Neural cell (in vitro differentiated cells): ENCODE data around the gene ATE1. TPM values are rescaled to one million over a fixed set of nuclear protein-coding genes. Genes with fewer than 3 reads are reported as not detected.

Source experiments
- H2AFZ ChIP-seq: fragments of 200-600, 300-800 bp; sonication (generic), shearing (Covaris generic); 2 replicates; pipeline ENCODE4 v1.6.0; 2014; ENCODE audit warnings: low read depth, mild to moderate bottlenecking, antibody characterized with exemption, low read length, moderate library complexity
- H3F3A ChIP-seq: fragments of 200-600 bp; shearing (Covaris generic); 2 replicates; pipeline ENCODE4 v1.6.1; 2016; ENCODE audit warnings: mild to moderate bottlenecking, moderate library complexity, mixed read lengths, antibody characterized with exemption, low read length; ENCODE audit not compliant: insufficient read depth, poor library complexity, severe bottlenecking
- H3K27ac ChIP-seq: fragments of 200-600, 300-800 bp; sonication (generic), shearing (Covaris generic); 2 replicates; pipeline ENCODE4 v1.5.1; 2014; ENCODE audit warnings: mild to moderate bottlenecking, low read length, moderate library complexity
- H3K27me3 ChIP-seq: fragments of 300-800, 200-600 bp; sonication (generic), shearing (Covaris generic); 2 replicates; pipeline ENCODE4 v1.6.0; 2014; ENCODE audit warnings: mild to moderate bottlenecking, low read depth, low read length, moderate library complexity; ENCODE audit not compliant: insufficient read depth
- H3K36me3 ChIP-seq: fragments of 300-800, 200-600 bp; sonication (generic), shearing (Covaris generic); 2 replicates; pipeline ENCODE4 v1.5.1; 2014; ENCODE audit warnings: mild to moderate bottlenecking, antibody characterized with exemption, low read length, moderate library complexity; ENCODE audit not compliant: insufficient read depth
- H3K4me2 ChIP-seq: fragments of 300-800, 200-600 bp; sonication (generic), shearing (Covaris generic); 2 replicates; pipeline ENCODE4 v1.6.0; 2014; ENCODE audit warnings: mild to moderate bottlenecking, low read length
- H3K4me3 ChIP-seq: fragments of 300-800, 200-600 bp; sonication (generic), shearing (Covaris generic); 2 replicates; pipeline ENCODE4 v1.5.1; 2014; ENCODE audit warnings: mild to moderate bottlenecking, low read length, moderate library complexity
- H3K79me2 ChIP-seq: fragments of 200-600 bp; shearing (Covaris generic); replicated peaks from 2 replicates; pipeline ENCODE4 v1.6.0; 2014; ENCODE audit warnings: mild to moderate bottlenecking, low read length, moderate library complexity; ENCODE audit not compliant: insufficient read depth
- H3K9ac ChIP-seq: fragments of 300-800, 200-600 bp; sonication (generic), shearing (Covaris generic); 2 replicates; pipeline ENCODE4 v1.6.1; 2016; ENCODE audit warnings: mild to moderate bottlenecking, low read length, mixed read lengths
- H3K9me2 ChIP-seq: fragments of 200-600 bp; shearing (Covaris generic); 2 replicates; pipeline ENCODE4 v1.6.1; 2016; ENCODE audit warnings: mild to moderate bottlenecking, low read length, mixed read lengths; ENCODE audit not compliant: insufficient read depth
- H3K9me3 ChIP-seq: fragments of 200-600, 300-800 bp; sonication (generic), shearing (Covaris generic); 2 replicates; pipeline ENCODE4 v1.6.1; 2016; ENCODE audit warnings: mild to moderate bottlenecking, mixed run types, low read length, moderate library complexity, mixed read lengths
- H4K20me1 ChIP-seq: fragments of 200-600 bp; shearing (Covaris generic); 2 replicates; pipeline ENCODE4 v1.6.1; 2016; ENCODE audit warnings: mild to moderate bottlenecking, mixed run types; ENCODE audit not compliant: insufficient read depth
- EP300 ChIP-seq: fragments of 450-650 bp; conservative IDR thresholded peaks from 2 replicates; pipeline ENCODE4 v1.6.1; 2014; ENCODE audit warnings: antibody characterized with exemption, mild to moderate bottlenecking, moderate library complexity; ENCODE audit not compliant: poor library complexity, severe bottlenecking
- EZH2 ChIP-seq: fragments of 200-600, 300-800 bp; shearing (Covaris generic), sonication (generic); IDR thresholded peaks from 2 replicates; pipeline ENCODE4 v1.6.1; 2014; ENCODE audit warnings: antibody characterized with exemption, low read length, borderline replicate concordance, mild to moderate bottlenecking; ENCODE audit not compliant: insufficient read depth, poor library complexity, severe bottlenecking
- MXI1 ChIP-seq: fragments of 450-650 bp; conservative IDR thresholded peaks from 2 replicates; pipeline ENCODE4 v1.6.1; 2014; ENCODE audit warnings: antibody characterized with exemption, mild to moderate bottlenecking; ENCODE audit not compliant: poor library complexity, severe bottlenecking
- POLR2AphosphoS5 ChIP-seq: IDR thresholded peaks from 2 replicates; pipeline ENCODE4 v1.6.1; 2012
- RAD21 ChIP-seq: fragments of 450-650 bp; conservative IDR thresholded peaks from 2 replicates; pipeline ENCODE4 v1.6.1; 2014; ENCODE audit warnings: antibody characterized with exemption, mild to moderate bottlenecking, moderate library complexity
- SMC3 ChIP-seq: fragments of 450-650 bp; conservative IDR thresholded peaks from 2 replicates; pipeline ENCODE4 v1.6.1; 2014; ENCODE audit warnings: antibody characterized with exemption, mild to moderate bottlenecking, moderate library complexity; ENCODE audit not compliant: poor library complexity
- TAF1 ChIP-seq: IDR thresholded peaks from 2 replicates; pipeline ENCODE4 v1.6.1; 2012; ENCODE audit warnings: low read depth
- polyA plus RNA-seq: library from polyadenylated mRNA; depleted of rRNA; stranded (reverse); fragments of >200 nt; gene quantifications from 2 replicates; pipeline ENCODE4 v1.2.3, GENCODE V29; 2014
- TF ChIP-seq, protein P1 (sequence below): fragments of 450-650 bp; IDR thresholded peaks from 2 replicates; pipeline ENCODE4 v1.5.1; 2014; ENCODE audit warnings: antibody characterized with exemption, mild to moderate bottlenecking, moderate library complexity; ENCODE audit not compliant: poor library complexity, severe bottlenecking
- TF ChIP-seq, protein P2 (sequence below): IDR thresholded peaks from 2 replicates; pipeline ENCODE4 v1.6.1; 2012; ENCODE audit warnings: borderline replicate concordance

ATE1 gene
- polyA plus RNA-seq, 1 donor from 2014 or later, result 23.7 TPM

DNA sequence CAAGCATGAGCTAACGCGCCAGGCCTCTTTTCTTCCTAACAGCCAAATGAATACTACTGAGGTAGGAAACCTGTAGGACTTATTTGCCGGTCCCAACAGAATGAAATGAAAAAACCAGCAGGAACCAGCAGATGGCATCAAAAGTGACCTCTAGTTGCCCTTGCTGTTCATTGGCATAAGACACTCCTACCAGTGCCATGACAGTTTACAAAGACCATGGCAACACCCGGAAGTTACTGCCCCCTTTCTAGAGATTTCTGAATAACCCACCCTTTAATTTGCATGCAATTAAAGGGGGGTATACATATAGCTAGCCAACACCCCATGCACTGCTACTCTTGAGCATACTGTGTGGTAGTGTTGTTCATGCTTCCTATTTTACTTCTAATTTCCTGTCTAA, 65.2 kb downstream of the ATE1 start:
- Histone ChIP-seq H4K20me1 (no peaks in the 10 kb centered on the region), H3K4me2 (no peak overlapping the region)
- no peak for TF ChIP-seq EP300

GRCh38 chr10:121862042-121862441, 65.8 kb downstream of the ATE1 start:
- no peaks in the 10 kb centered on the region for H3F3A ChIP-seq
- H3K27me3 ChIP-seq, result no peaks in the 10 kb centered on the region
- H3K36me3 ChIP-seq, result peaks cover 8% of the 10 kb centered on the region
- H3K9me2 ChIP-seq, result no peaks in the 10 kb centered on the region
- H4K20me1 ChIP-seq, result no peaks in the 10 kb centered on the region
- peaks cover 6% of the 10 kb centered on the region for H3K9me3 ChIP-seq
- H3K4me3 ChIP-seq, result no peak overlapping the region
- no peak overlapping the region for H2AFZ ChIP-seq
- no peak overlapping the region for H3K27ac ChIP-seq
- no peak overlapping the region for H3K9ac ChIP-seq
- TF ChIP-seq, protein P1, sequence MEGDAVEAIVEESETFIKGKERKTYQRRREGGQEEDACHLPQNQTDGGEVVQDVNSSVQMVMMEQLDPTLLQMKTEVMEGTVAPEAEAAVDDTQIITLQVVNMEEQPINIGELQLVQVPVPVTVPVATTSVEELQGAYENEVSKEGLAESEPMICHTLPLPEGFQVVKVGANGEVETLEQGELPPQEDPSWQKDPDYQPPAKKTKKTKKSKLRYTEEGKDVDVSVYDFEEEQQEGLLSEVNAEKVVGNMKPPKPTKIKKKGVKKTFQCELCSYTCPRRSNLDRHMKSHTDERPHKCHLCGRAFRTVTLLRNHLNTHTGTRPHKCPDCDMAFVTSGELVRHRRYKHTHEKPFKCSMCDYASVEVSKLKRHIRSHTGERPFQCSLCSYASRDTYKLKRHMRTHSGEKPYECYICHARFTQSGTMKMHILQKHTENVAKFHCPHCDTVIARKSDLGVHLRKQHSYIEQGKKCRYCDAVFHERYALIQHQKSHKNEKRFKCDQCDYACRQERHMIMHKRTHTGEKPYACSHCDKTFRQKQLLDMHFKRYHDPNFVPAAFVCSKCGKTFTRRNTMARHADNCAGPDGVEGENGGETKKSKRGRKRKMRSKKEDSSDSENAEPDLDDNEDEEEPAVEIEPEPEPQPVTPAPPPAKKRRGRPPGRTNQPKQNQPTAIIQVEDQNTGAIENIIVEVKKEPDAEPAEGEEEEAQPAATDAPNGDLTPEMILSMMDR, result no peak
- TF ChIP-seq POLR2AphosphoS5 (no peak), MXI1 (no peak), SMC3 (no peak), RAD21 (no peak), TAF1 (no peak)
- TF ChIP-seq, protein P2, sequence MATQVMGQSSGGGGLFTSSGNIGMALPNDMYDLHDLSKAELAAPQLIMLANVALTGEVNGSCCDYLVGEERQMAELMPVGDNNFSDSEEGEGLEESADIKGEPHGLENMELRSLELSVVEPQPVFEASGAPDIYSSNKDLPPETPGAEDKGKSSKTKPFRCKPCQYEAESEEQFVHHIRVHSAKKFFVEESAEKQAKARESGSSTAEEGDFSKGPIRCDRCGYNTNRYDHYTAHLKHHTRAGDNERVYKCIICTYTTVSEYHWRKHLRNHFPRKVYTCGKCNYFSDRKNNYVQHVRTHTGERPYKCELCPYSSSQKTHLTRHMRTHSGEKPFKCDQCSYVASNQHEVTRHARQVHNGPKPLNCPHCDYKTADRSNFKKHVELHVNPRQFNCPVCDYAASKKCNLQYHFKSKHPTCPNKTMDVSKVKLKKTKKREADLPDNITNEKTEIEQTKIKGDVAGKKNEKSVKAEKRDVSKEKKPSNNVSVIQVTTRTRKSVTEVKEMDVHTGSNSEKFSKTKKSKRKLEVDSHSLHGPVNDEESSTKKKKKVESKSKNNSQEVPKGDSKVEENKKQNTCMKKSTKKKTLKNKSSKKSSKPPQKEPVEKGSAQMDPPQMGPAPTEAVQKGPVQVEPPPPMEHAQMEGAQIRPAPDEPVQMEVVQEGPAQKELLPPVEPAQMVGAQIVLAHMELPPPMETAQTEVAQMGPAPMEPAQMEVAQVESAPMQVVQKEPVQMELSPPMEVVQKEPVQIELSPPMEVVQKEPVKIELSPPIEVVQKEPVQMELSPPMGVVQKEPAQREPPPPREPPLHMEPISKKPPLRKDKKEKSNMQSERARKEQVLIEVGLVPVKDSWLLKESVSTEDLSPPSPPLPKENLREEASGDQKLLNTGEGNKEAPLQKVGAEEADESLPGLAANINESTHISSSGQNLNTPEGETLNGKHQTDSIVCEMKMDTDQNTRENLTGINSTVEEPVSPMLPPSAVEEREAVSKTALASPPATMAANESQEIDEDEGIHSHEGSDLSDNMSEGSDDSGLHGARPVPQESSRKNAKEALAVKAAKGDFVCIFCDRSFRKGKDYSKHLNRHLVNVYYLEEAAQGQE, result no peak
- H3K4me2 ChIP-seq, result no peak overlapping the region
- no peaks in the 10 kb centered on the region for H3K79me2 ChIP-seq

More for the DNA sequence above, 65.2 kb downstream of the ATE1 start:
- peaks cover 6% of the 10 kb centered on the region for H3K9me3 ChIP-seq
- H2AFZ ChIP-seq, result no peak overlapping the region
- H3K36me3 ChIP-seq, result peaks cover 5% of the 10 kb centered on the region
- no peak overlapping the region for H3K4me3 ChIP-seq
- H3K79me2 ChIP-seq, result no peaks in the 10 kb centered on the region
- no peak overlapping the region for H3K9ac ChIP-seq
- H3K9me2 ChIP-seq, result no peaks in the 10 kb centered on the region
- no peaks in the 10 kb centered on the region for H3F3A ChIP-seq
- H3K27me3 ChIP-seq, result no peaks in the 10 kb centered on the region
- no peak overlapping the region for H3K27ac ChIP-seq

DNA sequence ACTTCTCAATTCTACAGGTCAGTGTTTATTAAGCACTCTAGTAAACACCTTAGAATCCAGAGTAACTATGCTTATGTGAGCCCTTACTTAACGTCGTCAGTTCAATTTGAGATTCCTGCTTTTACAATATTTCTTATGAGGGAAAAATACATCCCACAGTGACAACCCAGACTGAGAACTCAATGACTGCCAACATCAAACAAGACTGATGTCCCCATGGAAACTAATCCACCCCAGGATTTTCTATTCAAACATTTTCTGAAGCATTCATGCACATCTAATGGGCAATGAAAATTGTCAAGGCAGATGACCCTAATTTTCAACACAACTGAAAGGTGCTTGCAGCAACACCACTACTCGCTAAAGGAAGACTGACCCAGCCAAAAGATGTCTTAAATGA, 67.0 kb downstream of the ATE1 start:
- no peaks in the 10 kb centered on the region for H4K20me1 ChIP-seq
- peak overlapping the region; percentile 41 for H3K4me2 ChIP-seq
- peaks cover 8% of the 10 kb centered on the region for H3K36me3 ChIP-seq
- peak overlapping the region; percentile 49 for H3K27ac ChIP-seq
- no peaks in the 10 kb centered on the region for H3K27me3 ChIP-seq
- peak overlapping the region; percentile 6 for H3K9ac ChIP-seq
- no peaks in the 10 kb centered on the region for H3K79me2 ChIP-seq
- no peaks in the 10 kb centered on the region for H3F3A ChIP-seq
- peaks cover 6% of the 10 kb centered on the region for H3K9me3 ChIP-seq
- TF ChIP-seq, protein P1, result no peak
- TF ChIP-seq EZH2 (no peak), SMC3 (no peak), EP300 (peak; percentile 87), POLR2AphosphoS5 (peak; percentile 38), RAD21 (no peak), TAF1 (no peak), MXI1 (no peak)
- TF ChIP-seq, protein P2, result peak; percentile 76
- H3K4me3 ChIP-seq, result peak overlapping the region; percentile 36
- no peak overlapping the region for H2AFZ ChIP-seq
- H3K9me2 ChIP-seq, result no peaks in the 10 kb centered on the region
